Adipocyte (in vitro differentiated cells): ENCODE results near the gene UVSSA.
"Not testable (repeated sequence)": the region's sequence is repeated elsewhere in the genome, so short reads cannot be mapped to it uniquely, and the experiment has no call there.

ENCODE experiments used
- DNase-seq: peaks from one replicate; pipeline ENCODE4 v3.0.0-alpha.2; 2015; ENCODE audit warnings: low read depth
- H3K27me3 ChIP-seq: replicated peaks from 2 replicates; pipeline ENCODE4 v1.7.0; 2013; ENCODE audit warnings: mild to moderate bottlenecking, low read length, moderate library complexity; ENCODE audit not compliant: control insufficient read depth, insufficient read depth
- H3K36me3 ChIP-seq: 2 replicates; pipeline ENCODE4 v1.7.0; 2013; ENCODE audit warnings: low read length, mild to moderate bottlenecking, moderate library complexity; ENCODE audit not compliant: control insufficient read depth, insufficient read depth, severe bottlenecking
- H3K4me1 ChIP-seq: 2 replicates; pipeline ENCODE4 v1.7.0; 2013; ENCODE audit warnings: mild to moderate bottlenecking, low read length, moderate library complexity; ENCODE audit not compliant: control insufficient read depth, insufficient read depth
- H3K4me3 ChIP-seq: 2 replicates; pipeline ENCODE4 v1.7.0; 2013; ENCODE audit warnings: mild to moderate bottlenecking, low read length, moderate library complexity
- H3K9ac ChIP-seq: 2 replicates; pipeline ENCODE4 v1.7.0; 2013; ENCODE audit warnings: mild to moderate bottlenecking, low read length, moderate library complexity
- H3K9me3 ChIP-seq: 2 replicates; pipeline ENCODE4 v1.7.0; 2013; ENCODE audit warnings: mild to moderate bottlenecking, low read length, moderate library complexity; ENCODE audit not compliant: control insufficient read depth

The UVSSA gene

GRCh38 chr4:1318488-1319213, 28.4 kb upstream of the UVSSA start:
- DNase-seq: no peak
- H3K9me3 ChIP-seq: no peaks in the 10 kb centered on the region
- no peak overlapping the region for H3K9ac ChIP-seq
- H3K36me3 ChIP-seq: peaks cover 61% of the 10 kb centered on the region
- H3K4me1 ChIP-seq: peaks cover 9% of the 10 kb centered on the region
- H3K4me3 ChIP-seq: no peak overlapping the region
- H3K27me3 ChIP-seq: no peaks in the 10 kb centered on the region

GRCh38 chr4:1321486-1321885, 25.5 kb upstream of the UVSSA start:
- no peak for DNase-seq
- Histone ChIP-seq H3K27me3 (no peaks in the 10 kb centered on the region), H3K9ac (no peak overlapping the region), H3K9me3 (no peaks in the 10 kb centered on the region), H3K36me3 (peaks cover 57% of the 10 kb centered on the region), H3K4me3 (no peak overlapping the region), H3K4me1 (peaks cover 9% of the 10 kb centered on the region)

GRCh38 chr4:1321946-1322650, 24.9 kb upstream of the UVSSA start:
- Histone ChIP-seq H3K4me3 (no peak overlapping the region), H3K9ac (no peak overlapping the region), H3K9me3 (no peaks in the 10 kb centered on the region), H3K36me3 (peaks cover 62% of the 10 kb centered on the region), H3K4me1 (peaks cover 9% of the 10 kb centered on the region), H3K27me3 (no peaks in the 10 kb centered on the region)
- no peak for DNase-seq

- Histone ChIP-seq H3K4me3 (no peak overlapping the region), H3K36me3 (peaks cover 62% of the 10 kb centered on the region), H3K9ac (no peak overlapping the region), H3K9me3 (no peaks in the 10 kb centered on the region), H3K27me3 (no peaks in the 10 kb centered on the region), H3K4me1 (peaks cover 9% of the 10 kb centered on the region)
- no peak for DNase-seq
These were observed 23.8 kb upstream of the UVSSA start for GRCh38 chr4:1323280-1323634.

GRCh38 chr4:1323635-1324442, 23.2 kb upstream of the UVSSA start:
- H3K4me1 ChIP-seq: peaks cover 9% of the 10 kb centered on the region
- H3K9ac ChIP-seq: no peak overlapping the region
- no peak overlapping the region for H3K4me3 ChIP-seq
- peaks cover 63% of the 10 kb centered on the region for H3K36me3 ChIP-seq
- no peaks in the 10 kb centered on the region for H3K9me3 ChIP-seq
- DNase-seq: peak; percentile 51
- no peaks in the 10 kb centered on the region for H3K27me3 ChIP-seq

- not testable (repeated sequence) for H3K9ac ChIP-seq, H3K9me3 ChIP-seq, H3K27me3 ChIP-seq, H3K4me3 ChIP-seq, H3K4me1 ChIP-seq, DNase-seq
- peaks cover 63% of the 10 kb centered on the region for H3K36me3 ChIP-seq
These were observed 22.4 kb upstream of the UVSSA start for GRCh38 chr4:1324443-1325175.

GRCh38 chr4:1325176-1325480, 21.9 kb upstream of the UVSSA start:
- no peak for DNase-seq
- no peak overlapping the region for H3K9ac ChIP-seq
- H3K27me3 ChIP-seq: no peaks in the 10 kb centered on the region
- no peaks in the 10 kb centered on the region for H3K9me3 ChIP-seq
- H3K4me3 ChIP-seq: no peak overlapping the region
- H3K36me3 ChIP-seq: peaks cover 66% of the 10 kb centered on the region
- H3K4me1 ChIP-seq: peaks cover 5% of the 10 kb centered on the region

GRCh38 chr4:1325681-1326635, 21.1 kb upstream of the UVSSA start:
- Histone ChIP-seq H3K36me3 (peaks cover 72% of the 10 kb centered on the region), H3K4me1 (peaks cover 5% of the 10 kb centered on the region), H3K4me3 (no peak overlapping the region), H3K9me3 (no peaks in the 10 kb centered on the region), H3K27me3 (no peaks in the 10 kb centered on the region), H3K9ac (no peak overlapping the region)
- DNase-seq: no peak

GRCh38 chr4:1326751-1327525, 20.1 kb upstream of the UVSSA start:
- Histone ChIP-seq H3K9me3 (no peaks in the 10 kb centered on the region), H3K4me3 (no peak overlapping the region), H3K36me3 (peaks cover 76% of the 10 kb centered on the region), H3K4me1 (peaks cover 5% of the 10 kb centered on the region), H3K9ac (no peak overlapping the region), H3K27me3 (no peaks in the 10 kb centered on the region)
- no peak for DNase-seq
